Smooth muscle cell (in vitro differentiated cells): ENCODE measurements around the gene NSMF. TPM values are rescaled to one million over a fixed set of nuclear protein-coding genes. Genes with fewer than 3 reads are reported as not detected.

Source experiments
- DNase-seq: peaks from one replicate; lab custom pipeline; 2025; ENCODE audit not compliant: unreplicated experiment; lab: John Stamatoyannopoulos, UW
- H2AFZ ChIP-seq: fragments of 200-600 bp; sonication (generic); 2 replicates; pipeline ENCODE4 v1.6.0; 2016; ENCODE audit warnings: antibody characterized with exemption, low read depth, mild to moderate bottlenecking
- H3F3A ChIP-seq: fragments of 200-600 bp; sonication (generic); 2 replicates; pipeline ENCODE4 v1.6.0; 2017; ENCODE audit warnings: antibody characterized with exemption, low read depth
- H3K27ac ChIP-seq: fragments of 200-600 bp; sonication (generic); 2 replicates; pipeline ENCODE4 v1.5.1; 2016; ENCODE audit warnings: low read depth, mild to moderate bottlenecking
- H3K27me3 ChIP-seq: fragments of 200-600 bp; sonication (generic); 2 replicates; pipeline ENCODE4 v1.6.1; 2016; ENCODE audit warnings: low read depth, mild to moderate bottlenecking
- H3K36me3 ChIP-seq: fragments of 200-600 bp; sonication (generic); 2 replicates; pipeline ENCODE4 v1.5.1; 2016; ENCODE audit warnings: low read depth
- H3K4me1 ChIP-seq: fragments of 200-600 bp; sonication (generic); 2 replicates; pipeline ENCODE4 v1.5.1; 2016; ENCODE audit warnings: low read depth
- H3K4me2 ChIP-seq: fragments of 200-600 bp; sonication (generic); 2 replicates; pipeline ENCODE4 v1.6.0; 2016; ENCODE audit warnings: mild to moderate bottlenecking
- H3K4me3 ChIP-seq: fragments of 200-600 bp; sonication (generic); 2 replicates; pipeline ENCODE4 v1.5.1; 2016; ENCODE audit warnings: mild to moderate bottlenecking
- H3K79me2 ChIP-seq: fragments of 200-600 bp; sonication (generic); 2 replicates; pipeline ENCODE4 v1.6.0; 2016; ENCODE audit warnings: low read depth, mild to moderate bottlenecking
- H3K9ac ChIP-seq: fragments of 200-600 bp; sonication (generic); 2 replicates; pipeline ENCODE4 v1.6.0; 2016; ENCODE audit warnings: low read depth
- H3K9me3 ChIP-seq: fragments of 200-600 bp; sonication (generic); replicated peaks from 2 replicates; pipeline ENCODE4 v1.5.1; 2016; ENCODE audit warnings: low read depth
- H4K20me1 ChIP-seq: fragments of 200-600 bp; sonication (generic); 2 replicates; pipeline ENCODE4 v1.6.0; 2016; ENCODE audit warnings: low read depth
- WGBS: methylation state at CpG from one replicate; pipeline ENCODE4 v1.1.7; 2016; ENCODE audit warnings: low lambda C conversion rate; 5-methylcytosine and 5-hydroxymethylcytosine counted together
- polyA plus RNA-seq: library from polyadenylated mRNA; unstranded; fragments of >200 nt; fragmentation: Nextera tagmentation; extraction: Ambion mirVana; gene quantifications from 2 replicates; pipeline ENCODE4 v1.2.1, GENCODE V29; 2016
- total RNA-seq: library from RNA; depleted of rRNA; stranded (reverse); fragments of >200 nt; gene quantifications from 2 replicates; pipeline ENCODE4 v1.2.3, GENCODE V29; 2014
- TF ChIP-seq, protein P1 (sequence below): fragments of 200-600 bp; sonication (generic); IDR thresholded peaks from 2 replicates; pipeline ENCODE4 v1.5.1; 2017; ENCODE audit warnings: borderline replicate concordance, mild to moderate bottlenecking, antibody characterized with exemption; ENCODE audit not compliant: insufficient read depth, poor library complexity, severe bottlenecking

Gene NSMF
- total and polyA plus RNA-seq, 2 experiments from 2014 or later = 30.9 to 55.9 TPM

DNA sequence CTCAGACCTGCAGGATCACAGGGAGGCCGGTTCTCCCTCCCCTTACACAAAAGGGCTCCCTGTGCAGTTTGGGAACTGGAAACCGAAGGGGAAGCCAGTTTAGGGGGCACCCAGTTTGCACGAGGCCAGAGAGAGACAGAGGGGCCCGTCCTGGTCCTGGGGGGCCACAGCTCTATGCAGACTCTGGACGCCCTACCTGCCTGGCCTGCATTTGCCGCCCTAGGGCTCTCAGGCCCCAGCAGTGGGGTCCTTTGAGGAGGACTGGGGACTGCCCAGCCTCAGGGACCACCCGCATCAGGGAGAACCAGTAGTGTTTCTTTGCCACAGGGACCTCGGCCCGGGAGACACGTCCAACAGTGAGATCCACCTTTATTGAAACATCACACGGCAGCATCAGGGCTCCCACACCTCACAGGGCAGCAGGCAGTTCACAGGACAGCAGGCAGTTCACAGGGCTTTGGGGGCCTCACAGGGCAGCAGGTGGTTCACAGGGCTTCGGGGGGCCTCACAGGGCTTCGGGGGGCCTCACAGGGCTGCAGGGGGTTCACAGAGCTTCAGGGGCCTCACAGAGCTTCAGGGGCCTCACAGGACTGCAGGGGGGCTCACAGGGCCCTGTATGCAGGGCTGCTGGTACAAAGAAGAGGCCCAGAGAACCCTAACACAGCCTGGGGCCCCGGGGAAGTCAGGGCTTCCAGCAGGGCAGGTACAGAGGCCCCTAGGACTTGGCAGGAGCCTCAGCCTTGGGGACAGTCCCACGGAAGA is 648 bp upstream of the NSMF start:
- 62% methylated on average over 15 of the region's 15 CpGs for WGBS
- no peak for DNase-seq
- peaks cover 6% of the 10 kb centered on the region for H3K79me2 ChIP-seq
- no peak overlapping the region for H3K9ac ChIP-seq
- H3K4me1 ChIP-seq = peaks cover 11% of the 10 kb centered on the region
- H2AFZ ChIP-seq = peak overlapping the region; percentile 56
- H3F3A ChIP-seq = no peaks in the 10 kb centered on the region
- peaks cover 12% of the 10 kb centered on the region for H4K20me1 ChIP-seq
- TF ChIP-seq, protein P1, sequence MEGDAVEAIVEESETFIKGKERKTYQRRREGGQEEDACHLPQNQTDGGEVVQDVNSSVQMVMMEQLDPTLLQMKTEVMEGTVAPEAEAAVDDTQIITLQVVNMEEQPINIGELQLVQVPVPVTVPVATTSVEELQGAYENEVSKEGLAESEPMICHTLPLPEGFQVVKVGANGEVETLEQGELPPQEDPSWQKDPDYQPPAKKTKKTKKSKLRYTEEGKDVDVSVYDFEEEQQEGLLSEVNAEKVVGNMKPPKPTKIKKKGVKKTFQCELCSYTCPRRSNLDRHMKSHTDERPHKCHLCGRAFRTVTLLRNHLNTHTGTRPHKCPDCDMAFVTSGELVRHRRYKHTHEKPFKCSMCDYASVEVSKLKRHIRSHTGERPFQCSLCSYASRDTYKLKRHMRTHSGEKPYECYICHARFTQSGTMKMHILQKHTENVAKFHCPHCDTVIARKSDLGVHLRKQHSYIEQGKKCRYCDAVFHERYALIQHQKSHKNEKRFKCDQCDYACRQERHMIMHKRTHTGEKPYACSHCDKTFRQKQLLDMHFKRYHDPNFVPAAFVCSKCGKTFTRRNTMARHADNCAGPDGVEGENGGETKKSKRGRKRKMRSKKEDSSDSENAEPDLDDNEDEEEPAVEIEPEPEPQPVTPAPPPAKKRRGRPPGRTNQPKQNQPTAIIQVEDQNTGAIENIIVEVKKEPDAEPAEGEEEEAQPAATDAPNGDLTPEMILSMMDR = no peak
- peak overlapping the region; percentile 80 for H3K4me3 ChIP-seq
- H3K9me3 ChIP-seq = no peaks in the 10 kb centered on the region
- peak overlapping the region; percentile 90 for H3K4me2 ChIP-seq
- H3K36me3 ChIP-seq = no peaks in the 10 kb centered on the region
- peaks cover 4% of the 10 kb centered on the region for H3K27me3 ChIP-seq
- no peak overlapping the region for H3K27ac ChIP-seq

DNA sequence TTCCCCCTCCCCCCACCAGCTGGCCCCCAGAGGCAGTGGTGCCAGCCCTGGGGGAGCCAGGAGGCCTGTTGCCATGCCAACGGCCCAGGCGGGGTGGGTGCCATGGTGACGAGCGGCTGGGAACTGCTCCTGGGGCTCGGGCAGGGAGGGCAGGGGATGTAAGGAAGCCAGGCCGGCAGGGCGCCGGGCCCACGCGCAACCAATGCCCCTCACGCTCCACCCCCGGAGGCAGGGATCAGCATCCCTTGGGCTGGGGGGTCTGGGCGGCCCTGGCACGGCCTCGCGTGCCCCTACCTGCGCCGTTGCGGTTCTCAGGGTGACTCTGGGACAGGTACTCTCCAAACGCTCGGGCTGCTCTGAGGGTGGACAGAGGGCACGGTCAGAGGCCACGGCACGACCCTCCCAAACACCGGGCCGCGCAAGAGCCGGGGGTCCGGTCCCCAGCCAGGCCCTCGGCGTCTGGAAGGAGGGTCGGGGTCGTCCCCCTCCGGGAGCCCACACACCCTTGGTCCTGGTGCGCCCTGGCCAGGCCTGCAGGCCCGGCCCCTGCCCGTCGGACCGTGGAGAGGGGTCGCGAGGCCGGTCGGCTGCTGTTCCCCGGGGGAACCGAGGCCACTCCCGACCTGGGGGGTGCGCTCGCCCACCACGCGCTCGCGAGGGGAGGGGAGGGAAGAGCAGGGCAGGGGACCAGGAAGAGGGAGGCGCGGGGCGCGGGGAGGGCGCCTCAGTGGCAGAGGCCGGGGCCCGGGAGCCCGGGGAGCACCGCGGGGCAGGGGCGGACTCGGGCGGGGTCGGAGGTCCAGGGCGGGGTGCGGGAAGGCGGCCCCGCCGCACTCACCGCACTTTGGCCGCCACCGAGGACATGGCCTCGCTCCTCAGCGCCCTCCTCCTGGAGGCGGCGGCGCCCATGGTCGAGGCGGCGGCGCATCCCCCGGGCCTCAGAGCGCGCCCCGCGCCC is 661 bp downstream of the NSMF start:
- H3K27ac ChIP-seq = no peak overlapping the region
- H3K9me3 ChIP-seq = no peaks in the 10 kb centered on the region
- H3K9ac ChIP-seq = peak overlapping the region; percentile 85
- H3K27me3 ChIP-seq = peaks cover 4% of the 10 kb centered on the region
- H4K20me1 ChIP-seq = peaks cover 12% of the 10 kb centered on the region
- TF ChIP-seq, protein P1 = no peak
- no peak for DNase-seq
- H3K79me2 ChIP-seq = peaks cover 6% of the 10 kb centered on the region
- H2AFZ ChIP-seq = no peak overlapping the region
- no peaks in the 10 kb centered on the region for H3K36me3 ChIP-seq
- 29% methylated on average over 35 of the region's 88 CpGs for WGBS
- peak overlapping the region; percentile 80 for H3K4me3 ChIP-seq
- H3F3A ChIP-seq = no peaks in the 10 kb centered on the region
- peaks cover 11% of the 10 kb centered on the region for H3K4me1 ChIP-seq
- peak overlapping the region; percentile 90 for H3K4me2 ChIP-seq

DNA sequence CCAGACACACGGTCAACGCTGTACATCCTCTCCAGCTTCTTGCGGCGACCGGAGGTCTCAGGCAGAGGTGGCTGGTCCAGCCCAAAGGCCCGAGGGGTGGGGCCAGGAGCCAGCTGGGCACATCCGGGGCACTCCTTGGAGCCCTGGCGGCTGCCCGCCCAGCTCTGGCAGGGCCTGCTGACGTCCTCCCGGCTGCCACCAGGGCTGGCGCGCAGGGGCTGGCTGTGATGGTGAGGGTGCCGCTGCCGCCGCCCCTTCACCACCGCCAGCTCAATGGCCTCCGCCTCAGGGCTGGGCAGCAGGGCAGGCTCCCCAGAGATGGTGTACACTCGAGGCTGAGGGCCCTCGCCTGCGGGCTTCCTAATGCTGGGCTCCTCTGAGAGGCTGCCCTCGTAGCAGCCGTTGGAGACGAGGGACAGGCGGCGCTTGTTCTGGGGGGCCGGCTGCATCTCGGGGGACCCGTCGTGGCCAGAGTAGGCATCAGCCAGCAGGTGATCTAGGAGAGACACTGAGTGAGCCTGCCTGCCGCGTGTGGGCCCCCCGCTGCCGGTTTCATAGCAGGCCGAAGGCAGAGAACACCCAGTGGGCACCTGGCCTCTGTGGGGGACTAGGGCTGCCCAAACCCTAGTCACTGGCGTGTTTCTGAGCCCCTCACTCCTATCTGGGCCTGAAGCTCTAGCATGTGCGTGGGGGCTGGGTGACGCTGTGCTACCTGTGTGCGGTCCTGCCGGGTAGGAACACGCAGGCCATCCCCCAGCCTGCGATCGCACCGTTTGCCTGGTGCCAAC is 1.5 kb downstream of the NSMF start:
- DNase-seq = no peak
- Histone ChIP-seq H3K79me2 (peaks cover 6% of the 10 kb centered on the region), H3K9ac (peak overlapping the region; percentile 85), H3K36me3 (no peaks in the 10 kb centered on the region), H3F3A (no peaks in the 10 kb centered on the region), H4K20me1 (peaks cover 12% of the 10 kb centered on the region), H3K4me1 (peaks cover 11% of the 10 kb centered on the region), H3K4me2 (peak overlapping the region; percentile 90), H3K9me3 (no peaks in the 10 kb centered on the region), H3K27ac (no peak overlapping the region), H2AFZ (no peak overlapping the region), H3K4me3 (peak overlapping the region; percentile 80), H3K27me3 (peaks cover 4% of the 10 kb centered on the region)
- WGBS = 97% methylated on average over 44 of the region's 44 CpGs
- TF ChIP-seq, protein P1 = no peak
